K562 (cell line): ENCODE measurements around the gene SCMH1. TPM values are rescaled to one million over a fixed set of nuclear protein-coding genes. Genes with fewer than 3 reads are reported as not detected.

Source experiments
- ATAC-seq: fragments of 200-7000 bp; cut with Tn5 transposase; 3 replicates; pipeline ENCODE4 v1.9.1; 2020; ENCODE audit warnings: moderate library complexity
- BruUV-seq: library from RNA; stranded (reverse); fragments of 400-500 nt; replicated peaks from 2 replicates; lab custom pipeline; 2021; lab: Mats Ljungman, UMichigan
- CTCF ChIA-PET: fragments of 300-600 bp; formaldehyde crosslinking; extraction: SDS; loops from one replicate; lab custom pipeline; 2021; ENCODE audit warnings: low intra/inter-chr PET ratio; lab: Yijun Ruan, JAX
- POLR2A ChIA-PET: fragments of 300-600, 350-650 bp; sonication (Branson Sonifier 250); formaldehyde crosslinking; extraction: SDS; loops from one replicate; lab custom pipeline; 2021; ENCODE audit warnings: antibody characterized with exemption, inconsistent platforms; lab: Yijun Ruan, JAX
- DNase-seq, 4 experiments: peaks; one replicate each; pipeline versions ENCODE4 v3.0.0 to v3.0.0-alpha.2; 2011 to 2018; ENCODE audit warnings: low spot score in 3 of 4, mixed read lengths in 3 of 4; ENCODE audit errors: extremely low read depth in 1 of 4
- FAIRE-seq: peaks from 2 replicates; lab custom pipeline; 2011; peaks lifted over from hg19 to GRCh38; lab: Jason Lieb, UNC
- H2AFZ ChIP-seq: 2 replicates; pipeline ENCODE4 v1.6.0; 2011; ENCODE audit warnings: low read depth, low read length, control low read depth, inconsistent platforms
- H3K27ac ChIP-seq: fragments of 200-600 bp; 3 replicates; pipeline ENCODE4 v1.8.0; 2011; ENCODE audit warnings: low read depth, mild to moderate bottlenecking, control low read depth, inconsistent platforms, low read length, moderate library complexity, mixed read lengths; ENCODE audit errors: extremely low read depth
- H3K27me3 ChIP-seq, 2 experiments: fragments of 300-600 bp in 1 of 2; 2 replicates in 1 of 2; 3 replicates in 1 of 2; pipeline versions ENCODE4 v1.6.0 to v1.8.0; 2011; ENCODE audit warnings: inconsistent platforms in 2 of 2, low read length in 2 of 2, mild to moderate bottlenecking in 1 of 2, mixed read lengths in 1 of 2, moderate library complexity in 1 of 2; ENCODE audit not compliant: control insufficient read depth in 2 of 2, insufficient read depth in 2 of 2
- H3K36me3 ChIP-seq: fragments of 300-600 bp; 3 replicates; pipeline ENCODE4 v1.8.0; 2011; ENCODE audit warnings: mild to moderate bottlenecking, low read length, inconsistent platforms; ENCODE audit not compliant: control insufficient read depth, insufficient read depth
- H3K4me1 ChIP-seq, 2 experiments: fragments of 200-600 bp in 1 of 2; replicated peaks in 1 of 2; 2 replicates in 1 of 2; 3 replicates in 1 of 2; pipeline versions ENCODE4 v1.5.1 to v1.8.0; 2011; ENCODE audit warnings: inconsistent platforms in 2 of 2, low read length in 2 of 2, mild to moderate bottlenecking in 1 of 2, mixed read lengths in 1 of 2, moderate library complexity in 1 of 2; ENCODE audit not compliant: control insufficient read depth in 2 of 2, insufficient read depth in 2 of 2
- H3K4me2 ChIP-seq: 2 replicates; pipeline ENCODE4 v1.6.1; 2011; ENCODE audit warnings: low read length, control low read depth, inconsistent platforms, mixed read lengths; ENCODE audit not compliant: insufficient read depth
- H3K4me3 ChIP-seq: fragments of 200-600 bp; sonication (generic), shearing (Covaris generic); 2 replicates; pipeline ENCODE4 v1.5.1; 2016; ENCODE audit warnings: control low read depth, inconsistent platforms
- H3K79me2 ChIP-seq: fragments of 200-600 bp; 3 replicates; pipeline ENCODE4 v1.8.0; 2011; ENCODE audit warnings: low read length, inconsistent platforms; ENCODE audit not compliant: control insufficient read depth, insufficient read depth
- H3K9ac ChIP-seq, 2 experiments: 2 replicates each; pipeline versions ENCODE4 v1.6.0 to v1.6.1; 2011; ENCODE audit warnings: low read depth in 2 of 2, low read length in 2 of 2, control low read depth in 1 of 2, inconsistent platforms in 1 of 2, mild to moderate bottlenecking in 1 of 2, mixed read lengths in 1 of 2; ENCODE audit not compliant: insufficient read depth in 1 of 2
- H3K9me1 ChIP-seq: one replicate; pipeline ENCODE4 v1.6.0; 2011; ENCODE audit warnings: inconsistent platforms, mild to moderate bottlenecking, low read length, moderate library complexity; ENCODE audit not compliant: control insufficient read depth, insufficient read depth
- H3K9me3 ChIP-seq: replicated peaks from 2 replicates; pipeline ENCODE4 v1.5.1; 2011; ENCODE audit warnings: low read depth, low read length, inconsistent platforms; ENCODE audit not compliant: control insufficient read depth, insufficient read depth
- H4K20me1 ChIP-seq: replicated peaks from 2 replicates; pipeline ENCODE4 v1.6.1; 2011; ENCODE audit warnings: low read length, inconsistent platforms, mixed read lengths; ENCODE audit not compliant: control insufficient read depth, insufficient read depth
- ARID1B ChIP-seq: fragments of 450-650 bp; IDR thresholded peaks from 2 replicates; pipeline ENCODE4 v1.6.1; 2016; ENCODE audit warnings: antibody characterized with exemption, mild to moderate bottlenecking, inconsistent platforms
- CHD1 ChIP-seq: fragments of 200-600 bp; sonication (generic); IDR thresholded peaks from one replicate; pipeline ENCODE4 v1.6.1; 2012; ENCODE audit warnings: mild to moderate bottlenecking, moderate library complexity, low read length, inconsistent platforms
- ELF1 ChIP-seq: fragments of 200-800 bp; sonication (Bioruptor generic); IDR thresholded peaks from 2 replicates; pipeline ENCODE4 v1.6.1; 2016; ENCODE audit warnings: missing genetic modification characterization, missing compliant biosample characterization
- EWSR1 ChIP-seq: fragments of 450-650 bp; IDR thresholded peaks from 2 replicates; pipeline ENCODE4 v1.6.1; 2018; ENCODE audit warnings: borderline replicate concordance, mild to moderate bottlenecking, low read depth, moderate library complexity; ENCODE audit not compliant: partially characterized antibody
- GTF2E2 ChIP-seq: fragments of 200-800 bp; sonication (Bioruptor generic); IDR thresholded peaks from 2 replicates; pipeline ENCODE4 v1.6.1; 2016; ENCODE audit warnings: missing genetic modification characterization, missing compliant biosample characterization
- HDAC1 ChIP-seq, 2 experiments: fragments of 450-650 bp; IDR thresholded peaks; 2 replicates each; pipeline ENCODE4 v1.6.1; 2016 to 2017; ENCODE audit warnings: inconsistent platforms in 1 of 2, mild to moderate bottlenecking in 1 of 2, moderate library complexity in 1 of 2
- RAD51 ChIP-seq: fragments of 450-650 bp; IDR thresholded peaks from 2 replicates; pipeline ENCODE4 v1.7.1; 2016; ENCODE audit warnings: low read depth, mild to moderate bottlenecking, borderline replicate concordance
- SIN3A ChIP-seq, 2 experiments: fragments of 150-350 bp in 1 of 2; IDR thresholded peaks; 2 replicates each; pipeline ENCODE4 v1.6.1; 2011 to 2016; ENCODE audit warnings: borderline replicate concordance in 2 of 2, low read depth in 2 of 2, low read length in 2 of 2, mild to moderate bottlenecking in 2 of 2, moderate library complexity in 2 of 2; ENCODE audit not compliant: control insufficient read depth in 1 of 2
- SMARCE1 ChIP-seq: fragments of 450-650 bp; IDR thresholded peaks from 2 replicates; pipeline ENCODE4 v1.7.1; 2016; ENCODE audit warnings: mild to moderate bottlenecking
- SPI1 ChIP-seq: IDR thresholded peaks from 2 replicates; pipeline ENCODE4 v1.6.1; 2011; ENCODE audit warnings: low read depth, low read length, control low read depth, borderline replicate concordance
- STAG1 ChIP-seq: sonication (generic); formaldehyde crosslinking; IDR thresholded peaks from 2 replicates; pipeline ENCODE4 v1.5.0; 2020; ENCODE audit warnings: missing genetic modification reagents, borderline replicate concordance
- TEAD1 ChIP-seq, 2 experiments: fragments of 450-650 bp in 1 of 2; sonication (generic) in 1 of 2; formaldehyde crosslinking; IDR thresholded peaks; 2 replicates each; pipeline versions ENCODE4 v1.4.0 to v1.8.0; 2020 to 2022; ENCODE audit warnings: mild to moderate bottlenecking in 2 of 2, missing genetic modification reagents in 1 of 2
- ZNF124 ChIP-seq: sonication (generic); formaldehyde crosslinking; IDR thresholded peaks from 2 replicates; pipeline ENCODE4 v1.8.1; 2022; ENCODE audit warnings: missing genetic modification reagents
- ZNF239 ChIP-seq: fragments of 250-450 bp; sonication (Bioruptor Pico); IDR thresholded peaks from 2 replicates; pipeline ENCODE4 v1.4.0; 2020; ENCODE audit warnings: mild to moderate bottlenecking
- ZNF644 ChIP-seq: fragments of 200-800 bp; sonication (Bioruptor generic); IDR thresholded peaks from 2 replicates; pipeline ENCODE4 v1.6.1; 2016; ENCODE audit warnings: low read depth, missing genetic modification characterization, missing compliant biosample characterization
- ZNF766 ChIP-seq: fragments of 200-800 bp; sonication (Bioruptor generic); conservative IDR thresholded peaks from 2 replicates; pipeline ENCODE4 v1.6.1; 2016; ENCODE audit warnings: missing genetic modification characterization, missing compliant biosample characterization
- ZNF780A ChIP-seq: fragments of 250-450 bp; sonication (Bioruptor Pico); IDR thresholded peaks from 2 replicates; pipeline ENCODE4 v1.5.0; 2021; ENCODE audit warnings: mild to moderate bottlenecking
- WGBS: fragments of 100-300 bp; shearing (Covaris generic); methylation state at CpG from one replicate; pipeline ENCODE4 v1.1.6; 2016; ENCODE audit warnings: low coverage, mixed read lengths; ENCODE audit not compliant: insufficient coverage; ENCODE audit errors: missing lambda C conversion rate; 5-methylcytosine and 5-hydroxymethylcytosine counted together
- in situ Hi-C: fragments of 300-500 bp; cut with MboI; formaldehyde crosslinking; loops from 4 replicates; pipeline ENCODE4 v1.15.0; 2018; ENCODE audit warnings: inconsistent platforms, mixed read lengths
- intact Hi-C: fragments of 100-400 bp; cut with micrococcal nuclease; formaldehyde crosslinking; loops from 2 replicates; pipeline ENCODE4 v1.14.2; 2022
- polyA plus RNA-seq, 8 experiments: library from polyadenylated mRNA; depleted of rRNA in 4 of 8; stranded (reverse) in 5 of 8; unstranded in 3 of 8; fragments of >200 nt; fragmentation: Nextera tagmentation in 2 of 8; fragmentation: Illumina TruSeq in 1 of 8; extraction: Ambion mirVana in 2 of 8; extraction: Trizol in 1 of 8; gene quantifications; 2 replicates each; pipeline versions ENCODE4 v1.2.1 to v1.2.3, GENCODE V29; 2011 to 2014; ENCODE audit warnings: inconsistent platforms in 1 of 8, missing spikeins in 1 of 8
- total RNA-seq, 7 experiments: library from RNA; depleted of rRNA in 6 of 7; stranded (reverse); fragments of >200 nt in 6 of 7; fragmentation: Illumina TruSeq in 2 of 7; extraction: Trizol in 2 of 7; gene quantifications; 2 replicates each; pipeline versions ENCODE4 v1.2.1 to v1.2.3, GENCODE V29; 2011 to 2021; ENCODE audit warnings: low replicate concordance in 1 of 7
- TF ChIP-seq, protein P1 (sequence below): fragments of 450-650 bp; formaldehyde crosslinking; IDR thresholded peaks from 2 replicates; pipeline ENCODE4 v1.4.0; 2020; ENCODE audit warnings: mild to moderate bottlenecking, moderate library complexity
- TF ChIP-seq, protein P2 (sequence below): fragments of 450-650 bp; conservative IDR thresholded peaks from 2 replicates; pipeline ENCODE4 v1.6.1; 2016; ENCODE audit warnings: missing genetic modification characterization, low read depth, mild to moderate bottlenecking, missing compliant biosample characterization, moderate library complexity

The SCMH1 gene
- total and polyA plus RNA-seq, 9 of the 15 experiments (the other 6 are each of a cell fraction or from before 2014, with no cell fraction given) = 8.5 to 37.0 (median 26.8) TPM

DNA sequence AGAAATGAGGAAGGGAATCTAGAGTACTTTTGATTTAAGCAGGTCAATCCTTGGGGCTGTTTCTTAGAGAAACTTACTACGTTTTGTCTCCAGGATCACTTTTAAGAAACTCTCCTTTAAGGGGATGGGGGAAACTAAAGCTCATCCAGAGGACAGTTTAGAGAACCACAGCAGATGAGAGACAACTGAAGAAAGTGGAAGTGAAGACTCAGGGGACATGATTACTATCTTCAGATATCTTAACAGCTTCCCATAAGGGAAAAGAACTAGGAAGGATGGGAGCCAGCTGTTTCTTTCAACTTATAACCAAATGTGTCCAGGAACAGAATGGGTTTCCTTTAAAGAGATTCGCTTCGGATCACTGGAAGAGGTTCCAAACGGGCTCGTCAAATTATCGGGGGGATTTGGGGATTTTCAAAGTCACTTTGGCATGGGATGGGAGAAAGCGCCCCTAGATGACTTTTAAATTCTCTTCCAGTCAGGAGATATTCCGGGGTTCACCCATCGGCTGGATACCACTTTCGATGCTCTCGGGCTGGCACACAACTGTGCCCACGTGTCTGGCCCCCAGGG lies 1.2 kb downstream of the SCMH1 start:
- Histone ChIP-seq H3K27ac (peak overlapping the region; percentile 80), H3K27me3 (no peaks in the 10 kb centered on the region), H3K9me1 (no peaks in the 10 kb centered on the region), H3K4me2 (peak overlapping the region; percentile 71), H3K4me1 (peaks cover 32 to 55% of the 10 kb centered on the region in 2 experiments), H4K20me1 (peaks cover 20% of the 10 kb centered on the region), H3K79me2 (peaks cover 65% of the 10 kb centered on the region), H3K4me3 (peak overlapping the region; percentile 66), H2AFZ (peak overlapping the region; percentile 89), H3K9ac (peak overlapping the region; percentile 78 to 94), H3K36me3 (no peaks in the 10 kb centered on the region), H3K9me3 (no peaks in the 10 kb centered on the region)
- ATAC-seq (no peak), DNase-seq (peak in 1 of 4 experiments; percentile 33), FAIRE-seq (peak; percentile 62)
- 13% methylated on average over 12 of the region's 12 CpGs for WGBS
- ChIA-PET CTCF (no interaction called here), POLR2A (interaction anchor here (0.6 to 1.2 kb wide), 7 partner anchors 15 to 793 kb away, joined by 3 to 5 read pairs (median 3); no protein-coding TSS in a partner anchor)
- intact Hi-C loops (loop anchor here (2.0 to 10.0 kb wide), 2 partner anchors 80 to 196 kb away; no protein-coding TSS in a partner anchor), in situ Hi-C loops (no loop called here)
- BruUV-seq = TSS peak; percentile 48
- TF ChIP-seq HDAC1 (IDR thresholded peaks at IDR 0.05) (peak in 1 of 2 experiments; percentile 71; a peak in 1 of 4 replicates), ARID1B (no peak), ZNF124 (CRISPR knock-in tag) (no peak), CHD1 (peak; percentile 8), ZNF766 (CRISPR knock-in tag) (peak; percentile 15; the same call in 1 of the 2 replicates), SPI1 (peak; percentile 60; the same call in 1 of the 2 replicates), ELF1 (tag) (peak; percentile 39; the same call in 1 of the 2 replicates), ZNF780A (CRISPR knock-in tag) (no peak), SMARCE1 (peak; percentile 35; the same call in 1 of the 2 replicates), SIN3A (IDR thresholded peaks at IDR 0.05; ENCODE audit: borderline replicate concordance in 2 of 2, control insufficient read depth in 1 of 2, low read depth in 2 of 2, low read length in 2 of 2) (0 out of 4 replicates have a peak, but pooled peaks of 1 of the 2 experiments have one; percentile 58), ZNF239 (CRISPR knock-in tag) (no peak), ZNF644 (tag) (0 out of 2 replicates have a peak, but pooled peaks have one; percentile 2), EWSR1 (no peak), RAD51 (0 out of 2 replicates have a peak, but pooled peaks have one; percentile 10), STAG1 (CRISPR knock-in tag) (no peak), TEAD1 (CRISPR knock-in tag; IDR thresholded peaks at IDR 0.05) (no peak), GTF2E2 (0 out of 2 replicates have a peak, but pooled peaks have one; percentile 55)
- TF ChIP-seq, protein P1, sequence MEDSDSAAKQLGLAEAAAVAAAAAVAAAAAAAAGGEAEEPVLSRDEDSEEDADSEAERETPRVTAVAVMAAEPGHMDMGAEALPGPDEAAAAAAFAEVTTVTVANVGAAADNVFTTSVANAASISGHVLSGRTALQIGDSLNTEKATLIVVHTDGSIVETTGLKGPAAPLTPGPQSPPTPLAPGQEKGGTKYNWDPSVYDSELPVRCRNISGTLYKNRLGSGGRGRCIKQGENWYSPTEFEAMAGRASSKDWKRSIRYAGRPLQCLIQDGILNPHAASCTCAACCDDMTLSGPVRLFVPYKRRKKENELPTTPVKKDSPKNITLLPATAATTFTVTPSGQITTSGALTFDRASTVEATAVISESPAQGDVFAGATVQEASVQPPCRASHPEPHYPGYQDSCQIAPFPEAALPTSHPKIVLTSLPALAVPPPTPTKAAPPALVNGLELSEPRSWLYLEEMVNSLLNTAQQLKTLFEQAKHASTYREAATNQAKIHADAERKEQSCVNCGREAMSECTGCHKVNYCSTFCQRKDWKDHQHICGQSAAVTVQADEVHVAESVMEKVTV (CRISPR knock-in tag) = no peak
- TF ChIP-seq, protein P2, sequence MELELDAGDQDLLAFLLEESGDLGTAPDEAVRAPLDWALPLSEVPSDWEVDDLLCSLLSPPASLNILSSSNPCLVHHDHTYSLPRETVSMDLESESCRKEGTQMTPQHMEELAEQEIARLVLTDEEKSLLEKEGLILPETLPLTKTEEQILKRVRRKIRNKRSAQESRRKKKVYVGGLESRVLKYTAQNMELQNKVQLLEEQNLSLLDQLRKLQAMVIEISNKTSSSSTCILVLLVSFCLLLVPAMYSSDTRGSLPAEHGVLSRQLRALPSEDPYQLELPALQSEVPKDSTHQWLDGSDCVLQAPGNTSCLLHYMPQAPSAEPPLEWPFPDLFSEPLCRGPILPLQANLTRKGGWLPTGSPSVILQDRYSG (tag) = no peak
